ENCODE results near the gene PRKRA.
"Not testable (repeated sequence)": the region's sequence is repeated elsewhere in the genome, so short reads cannot be mapped to it uniquely, and the experiment has no call there.

PRKRA gene

GRCh38 chr2:178414266-178415247 is 36.4 kb downstream of the PRKRA start:
- Mint-ChIP-seq H3K27ac (peak overlapping the region; percentile 99), H3K36me3 (ENCODE audit: low read depth) (peaks cover 12% of the 10 kb centered on the region), H3K4me3 (peak overlapping the region; percentile 96), H3K27me3 (ENCODE audit: low read depth) (no peaks in the 10 kb centered on the region), H3K9me3 (no peaks in the 10 kb centered on the region), H3K4me1 (ENCODE audit: low read depth) (peaks cover 59% of the 10 kb centered on the region)
- DNase-seq (ENCODE audit: low spot score): peak; percentile 85

DNA sequence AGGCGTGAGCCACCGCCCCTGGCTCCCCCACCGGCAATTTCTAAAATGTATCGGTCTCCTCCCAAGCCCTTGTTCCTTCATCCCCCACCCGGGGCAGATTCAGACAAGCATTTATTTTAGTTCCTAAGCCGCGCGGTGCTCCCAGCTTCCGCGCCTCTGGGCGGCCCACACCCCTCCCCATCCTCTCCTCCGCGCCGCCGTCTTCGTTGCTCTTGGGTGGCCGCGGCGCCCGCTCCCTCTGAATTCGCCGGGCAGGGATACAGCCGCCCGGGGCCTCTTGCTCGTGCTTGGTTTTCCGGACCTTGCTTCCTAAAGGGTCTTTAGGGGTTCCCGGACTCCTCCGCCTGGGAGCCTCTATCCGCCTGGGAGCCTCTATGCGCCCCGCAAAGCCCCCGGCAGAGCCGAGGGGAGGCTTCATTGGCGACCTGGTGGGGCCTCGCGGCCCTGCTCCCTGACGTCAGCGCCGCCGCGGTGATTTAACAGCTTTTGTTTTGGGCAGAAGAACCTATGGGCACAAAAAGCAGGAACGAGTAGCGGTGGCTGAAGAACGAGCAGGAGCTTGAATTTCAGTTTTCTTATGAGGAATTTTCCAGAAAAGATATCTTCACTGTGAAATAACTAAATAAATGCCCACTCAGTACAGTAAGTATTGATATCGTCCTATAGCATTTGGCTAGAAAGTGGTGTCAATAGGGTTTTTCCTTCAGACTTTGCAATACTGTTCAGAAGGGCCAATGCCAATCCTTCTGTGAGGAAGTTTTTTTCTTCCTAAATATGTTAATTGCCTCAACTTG is 37.3 kb downstream of the PRKRA start:
- peak overlapping the region; percentile 99 for H3K27ac Mint-ChIP-seq
- H3K27me3 Mint-ChIP-seq (ENCODE audit: low read depth): no peaks in the 10 kb centered on the region
- peak overlapping the region; percentile 96 for H3K4me3 Mint-ChIP-seq
- H3K36me3 Mint-ChIP-seq (ENCODE audit: low read depth): peaks cover 12% of the 10 kb centered on the region
- H3K9me3 Mint-ChIP-seq: no peaks in the 10 kb centered on the region
- peaks cover 52% of the 10 kb centered on the region for H3K4me1 Mint-ChIP-seq (ENCODE audit: low read depth)
- DNase-seq (ENCODE audit: low spot score): peak; percentile 79

- H3K27me3 Mint-ChIP-seq (ENCODE audit: low read depth); H3K9me3 Mint-ChIP-seq; DNase-seq (ENCODE audit: low spot score): not testable (repeated sequence)
- peaks cover 48% of the 10 kb centered on the region for H3K4me1 Mint-ChIP-seq (ENCODE audit: low read depth)
- H3K27ac Mint-ChIP-seq: peak overlapping the region; percentile 99
- peaks cover 12% of the 10 kb centered on the region for H3K36me3 Mint-ChIP-seq (ENCODE audit: low read depth)
- peak overlapping the region; percentile 96 for H3K4me3 Mint-ChIP-seq
Observed at GRCh38 chr2:178412453-178412852, 38.5 kb downstream of the PRKRA start.

- H3K36me3 Mint-ChIP-seq (ENCODE audit: low read depth): peaks cover 12% of the 10 kb centered on the region
- peaks cover 49% of the 10 kb centered on the region for H3K4me1 Mint-ChIP-seq (ENCODE audit: low read depth)
- no peak overlapping the region for H3K4me3 Mint-ChIP-seq
- no peak for DNase-seq (ENCODE audit: low spot score)
- H3K9me3 Mint-ChIP-seq: no peaks in the 10 kb centered on the region
- no peaks in the 10 kb centered on the region for H3K27me3 Mint-ChIP-seq (ENCODE audit: low read depth)
- H3K27ac Mint-ChIP-seq: no peak overlapping the region
Observed at GRCh38 chr2:178412047-178412446, 38.9 kb downstream of the PRKRA start.

DNA sequence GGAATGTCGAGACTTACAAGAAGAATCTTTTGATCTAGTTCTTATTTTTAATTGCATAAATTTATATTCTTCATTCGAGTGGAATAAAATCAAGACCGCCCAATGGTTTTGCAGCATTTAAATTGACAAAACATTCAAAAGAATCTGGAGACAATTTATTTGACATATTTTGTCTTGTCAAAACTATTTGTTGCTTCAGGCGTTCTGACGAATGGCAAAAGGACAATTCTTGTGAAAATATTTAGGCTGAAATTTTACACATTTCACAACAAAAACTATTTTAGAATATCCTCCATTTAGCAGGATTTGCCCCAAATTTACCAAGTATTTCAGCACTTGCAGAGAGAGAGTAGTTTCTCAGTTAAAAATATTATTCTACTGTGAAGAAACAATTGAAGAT is 41.7 kb downstream of the PRKRA start:
- peaks cover 44% of the 10 kb centered on the region for H3K4me1 Mint-ChIP-seq (ENCODE audit: low read depth)
- no peaks in the 10 kb centered on the region for H3K27me3 Mint-ChIP-seq (ENCODE audit: low read depth)
- no peak overlapping the region for H3K4me3 Mint-ChIP-seq
- H3K9me3 Mint-ChIP-seq: no peaks in the 10 kb centered on the region
- no peak overlapping the region for H3K27ac Mint-ChIP-seq
- H3K36me3 Mint-ChIP-seq (ENCODE audit: low read depth): peaks cover 5% of the 10 kb centered on the region
- no peak for DNase-seq (ENCODE audit: low spot score)

DNA sequence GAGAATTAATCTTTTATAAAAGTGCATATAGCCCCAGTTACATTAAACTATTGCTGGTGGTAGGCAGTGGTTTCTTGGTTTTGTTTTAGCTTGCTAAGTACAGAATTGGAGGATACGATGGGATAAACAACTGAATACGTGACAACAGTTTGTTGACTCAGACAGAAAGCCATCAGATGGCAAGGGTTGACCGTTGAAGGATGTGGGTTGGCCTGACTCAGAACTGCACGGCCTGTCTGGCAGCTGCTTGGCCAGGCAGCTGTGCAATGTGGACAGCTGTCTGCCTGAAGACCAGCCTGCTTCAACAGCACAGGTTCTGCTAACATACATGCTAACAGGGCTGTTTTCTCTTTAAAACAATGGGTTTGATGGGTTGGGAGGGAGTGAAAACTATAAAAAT is 46.6 kb downstream of the PRKRA start:
- peak overlapping the region; percentile 80 for H3K4me3 Mint-ChIP-seq
- H3K36me3 Mint-ChIP-seq (ENCODE audit: low read depth): no peaks in the 10 kb centered on the region
- peaks cover 36% of the 10 kb centered on the region for H3K4me1 Mint-ChIP-seq (ENCODE audit: low read depth)
- peak overlapping the region; percentile 93 for H3K27ac Mint-ChIP-seq
- peak; percentile 75 for DNase-seq (ENCODE audit: low spot score)
- peaks cover 2% of the 10 kb centered on the region for H3K27me3 Mint-ChIP-seq (ENCODE audit: low read depth)
- no peaks in the 10 kb centered on the region for H3K9me3 Mint-ChIP-seq

- peak overlapping the region; percentile 80 for H3K4me3 Mint-ChIP-seq
- H3K9me3 Mint-ChIP-seq: no peaks in the 10 kb centered on the region
- no peaks in the 10 kb centered on the region for H3K36me3 Mint-ChIP-seq (ENCODE audit: low read depth)
- peak overlapping the region; percentile 93 for H3K27ac Mint-ChIP-seq
- H3K27me3 Mint-ChIP-seq (ENCODE audit: low read depth): peaks cover 2% of the 10 kb centered on the region
- peak; percentile 19 for DNase-seq (ENCODE audit: low spot score)
- peaks cover 36% of the 10 kb centered on the region for H3K4me1 Mint-ChIP-seq (ENCODE audit: low read depth)
Observed at GRCh38 chr2:178403671-178404306, 47.2 kb downstream of the PRKRA start.

DNA sequence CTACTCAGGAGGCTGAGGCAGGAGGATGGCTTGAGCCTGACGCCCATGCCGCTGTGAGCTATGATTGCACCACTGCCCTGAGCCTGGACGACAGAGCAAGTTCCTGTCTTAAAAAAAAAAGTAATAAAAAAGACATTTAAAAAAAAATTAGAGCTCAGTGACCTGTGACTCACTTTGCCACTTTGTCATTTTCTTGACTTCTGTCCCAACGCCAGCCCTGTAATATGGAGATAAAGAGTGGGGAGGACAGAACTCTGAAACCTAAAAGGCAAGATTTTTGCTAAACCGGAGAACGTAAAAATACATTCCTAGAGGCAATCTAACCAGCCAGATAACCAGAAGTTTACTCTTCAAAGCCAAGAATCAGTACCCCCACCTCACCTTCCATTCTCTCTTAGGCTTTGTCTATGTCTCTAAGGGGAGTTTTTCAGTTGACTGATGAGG is 49.0 kb downstream of the PRKRA start:
- no peak for DNase-seq (ENCODE audit: low spot score)
- peaks cover 2% of the 10 kb centered on the region for H3K27me3 Mint-ChIP-seq (ENCODE audit: low read depth)
- no peak overlapping the region for H3K27ac Mint-ChIP-seq
- H3K36me3 Mint-ChIP-seq (ENCODE audit: low read depth): no peaks in the 10 kb centered on the region
- no peak overlapping the region for H3K4me3 Mint-ChIP-seq
- peaks cover 35% of the 10 kb centered on the region for H3K4me1 Mint-ChIP-seq (ENCODE audit: low read depth)
- H3K9me3 Mint-ChIP-seq: no peaks in the 10 kb centered on the region

DNA sequence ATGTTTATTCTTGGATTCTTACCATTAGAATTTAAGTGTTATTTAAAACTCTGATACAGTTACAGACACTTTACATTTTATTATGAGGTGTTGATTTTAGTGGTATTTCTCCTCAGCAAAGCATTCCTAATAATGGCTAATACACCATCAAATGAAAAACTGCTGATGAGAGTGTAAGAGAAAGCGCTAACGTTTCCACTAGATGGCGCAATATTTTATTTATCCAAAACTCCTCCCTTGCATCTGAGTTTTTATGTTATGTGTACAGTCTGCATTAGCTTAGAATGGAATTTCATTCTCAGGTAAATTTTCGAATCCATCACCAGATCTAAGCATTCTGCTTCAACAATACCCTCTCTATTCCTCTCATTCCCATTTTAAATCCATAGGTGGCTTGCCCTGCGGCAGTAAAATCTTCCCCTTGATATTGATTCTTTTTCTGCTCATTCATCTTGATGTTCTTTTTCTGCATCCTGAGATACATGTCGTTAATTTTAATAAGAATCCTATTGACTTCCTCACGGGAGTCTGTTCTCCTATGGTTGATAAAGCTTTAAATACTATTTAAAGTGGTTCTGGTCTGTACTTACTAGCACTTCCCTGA is 53.9 kb downstream of the PRKRA start:
- Mint-ChIP-seq H3K9me3 (no peaks in the 10 kb centered on the region), H3K4me3 (no peak overlapping the region), H3K36me3 (ENCODE audit: low read depth) (no peaks in the 10 kb centered on the region), H3K27ac (no peak overlapping the region), H3K27me3 (ENCODE audit: low read depth) (peaks cover 23% of the 10 kb centered on the region), H3K4me1 (ENCODE audit: low read depth) (peaks cover 10% of the 10 kb centered on the region)
- DNase-seq (ENCODE audit: low spot score): no peak

DNA sequence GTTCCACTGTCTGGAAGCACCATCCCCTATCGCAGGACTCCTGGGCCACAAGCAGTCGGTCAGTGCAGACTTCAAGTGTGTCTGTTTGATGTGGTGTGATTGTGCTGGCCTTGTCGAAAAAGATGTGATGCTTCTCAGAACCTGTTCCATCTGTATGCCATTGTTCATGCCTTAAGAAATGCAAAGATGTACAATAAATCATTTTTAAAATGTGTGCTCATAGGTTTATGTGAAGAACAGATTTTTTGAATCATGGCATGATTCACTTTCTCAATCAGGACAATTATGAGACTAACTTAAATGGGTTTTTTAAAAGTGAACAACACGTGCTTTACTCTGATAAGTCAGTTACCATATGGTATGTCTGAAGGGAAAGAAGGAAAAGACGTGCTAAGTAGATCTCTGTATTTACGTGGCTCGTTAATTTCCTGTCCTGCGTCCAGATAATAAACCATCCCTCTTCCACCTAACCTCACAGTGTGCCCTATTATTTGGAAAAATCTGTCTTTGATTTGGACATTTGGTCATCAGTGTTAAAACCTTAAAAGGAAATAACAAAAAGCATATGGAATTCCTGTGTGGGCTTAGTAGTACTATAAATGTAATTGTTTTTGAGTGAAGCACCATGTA is 54.9 kb downstream of the PRKRA start:
- DNase-seq (ENCODE audit: low spot score): no peak
- peaks cover 23% of the 10 kb centered on the region for H3K27me3 Mint-ChIP-seq (ENCODE audit: low read depth)
- H3K4me1 Mint-ChIP-seq (ENCODE audit: low read depth): peaks cover 6% of the 10 kb centered on the region
- no peak overlapping the region for H3K4me3 Mint-ChIP-seq
- H3K27ac Mint-ChIP-seq: no peak overlapping the region
- no peaks in the 10 kb centered on the region for H3K36me3 Mint-ChIP-seq (ENCODE audit: low read depth)
- H3K9me3 Mint-ChIP-seq: no peaks in the 10 kb centered on the region

DNA sequence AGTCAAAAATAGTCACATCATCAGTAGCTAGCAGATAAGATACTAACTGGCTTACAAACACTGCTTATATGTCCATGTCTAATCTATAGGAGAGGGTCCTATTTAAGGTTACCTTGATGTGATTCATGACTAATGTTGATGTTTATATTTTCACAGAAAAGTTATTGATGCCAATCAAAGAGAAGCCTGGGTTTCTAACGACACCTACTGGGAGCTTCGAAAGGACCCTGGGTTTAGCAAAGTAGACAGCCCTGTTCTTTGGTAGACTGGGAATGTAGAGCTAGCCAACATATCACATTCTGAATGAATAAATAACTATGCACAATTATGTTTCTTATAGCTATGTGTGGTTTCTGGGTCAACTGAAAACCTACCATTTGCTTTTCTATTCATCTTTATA is 55.7 kb downstream of the PRKRA start:
- Mint-ChIP-seq H3K36me3 (ENCODE audit: low read depth) (no peaks in the 10 kb centered on the region), H3K4me1 (ENCODE audit: low read depth) (peaks cover 6% of the 10 kb centered on the region), H3K9me3 (no peaks in the 10 kb centered on the region), H3K27me3 (ENCODE audit: low read depth) (peaks cover 26% of the 10 kb centered on the region), H3K27ac (no peak overlapping the region), H3K4me3 (no peak overlapping the region)
- DNase-seq (ENCODE audit: low spot score): no peak

DNA sequence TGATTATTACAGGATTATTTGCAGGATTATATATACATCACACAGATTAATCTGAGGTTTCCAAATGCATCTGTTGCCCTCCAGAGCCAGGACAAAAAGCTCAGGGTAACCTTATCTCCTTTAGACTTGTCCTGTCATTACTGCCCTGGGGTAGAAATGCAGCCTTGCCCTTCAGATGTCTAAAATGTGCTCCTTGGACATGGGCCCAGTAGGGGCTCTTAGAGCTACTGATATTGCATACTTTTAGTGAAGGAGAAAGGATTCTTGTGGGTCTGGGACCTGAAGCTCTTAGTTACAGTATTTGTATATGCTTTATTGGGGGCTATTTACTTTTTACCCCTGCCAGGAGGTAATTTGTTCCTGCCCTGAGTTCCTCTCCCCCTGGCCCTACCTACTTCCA is 56.1 kb downstream of the PRKRA start:
- peaks cover 6% of the 10 kb centered on the region for H3K4me1 Mint-ChIP-seq (ENCODE audit: low read depth)
- no peaks in the 10 kb centered on the region for H3K36me3 Mint-ChIP-seq (ENCODE audit: low read depth)
- no peak overlapping the region for H3K4me3 Mint-ChIP-seq
- no peak for DNase-seq (ENCODE audit: low spot score)
- H3K9me3 Mint-ChIP-seq: no peaks in the 10 kb centered on the region
- H3K27me3 Mint-ChIP-seq (ENCODE audit: low read depth): peaks cover 27% of the 10 kb centered on the region
- H3K27ac Mint-ChIP-seq: no peak overlapping the region

GRCh38 chr2:178392215-178392614 is 58.8 kb downstream of the PRKRA start:
- H3K4me3 Mint-ChIP-seq: no peak overlapping the region
- peaks cover 2% of the 10 kb centered on the region for H3K36me3 Mint-ChIP-seq (ENCODE audit: low read depth)
- H3K27ac Mint-ChIP-seq: no peak overlapping the region
- peaks cover 27% of the 10 kb centered on the region for H3K27me3 Mint-ChIP-seq (ENCODE audit: low read depth)
- H3K9me3 Mint-ChIP-seq: no peaks in the 10 kb centered on the region
- peaks cover 7% of the 10 kb centered on the region for H3K4me1 Mint-ChIP-seq (ENCODE audit: low read depth)
- no peak for DNase-seq (ENCODE audit: low spot score)
